ENCODE measurements around the gene TRPM5. TPM values are rescaled to one million over a fixed set of nuclear protein-coding genes. Genes with fewer than 3 reads are reported as not detected.

The TRPM5 gene
- total and polyA plus RNA-seq, 2 experiments from 2014 or later = not detected

DNA sequence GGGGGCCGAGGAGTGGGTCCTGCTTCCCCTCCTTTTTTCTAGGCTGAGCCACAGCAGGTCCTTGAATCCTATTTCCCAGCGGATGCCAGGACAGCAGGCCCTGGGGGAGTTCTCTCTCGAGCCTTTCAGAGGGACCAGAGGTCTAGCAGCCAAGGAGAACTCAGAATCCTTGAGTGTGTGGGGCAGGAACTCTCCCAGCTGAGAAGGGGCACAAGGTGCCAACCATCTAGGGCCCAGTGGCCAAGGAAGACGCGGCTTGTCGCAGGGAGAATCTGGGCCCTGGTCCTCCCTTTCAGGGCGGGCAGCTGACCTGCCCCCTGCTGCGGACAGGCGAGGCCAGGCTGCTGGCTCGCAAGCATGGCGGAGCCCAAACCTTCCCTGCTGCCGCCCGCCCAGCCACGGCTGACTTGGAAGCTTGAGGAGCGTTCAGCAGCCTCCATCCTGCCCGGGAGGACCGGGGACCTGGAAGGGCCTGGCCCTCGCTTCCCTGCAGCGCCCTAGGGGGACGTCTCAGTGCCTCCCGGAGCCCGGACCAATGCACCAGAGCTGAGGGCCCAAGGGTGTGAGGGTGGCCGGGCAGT is 44.7 kb downstream of the TRPM5 start:
- Histone ChIP-seq H3K27ac (ENCODE audit: low read depth) (peak overlapping the region; percentile 89), H3K9me2 (ENCODE audit: insufficient read depth) (no peaks in the 10 kb centered on the region), H3K27me3 (ENCODE audit: insufficient read depth) (no peaks in the 10 kb centered on the region), H2AFZ (no peak overlapping the region), H3F3A (replicated peaks; ENCODE audit: low read depth) (no peaks in the 10 kb centered on the region), H3K36me3 (ENCODE audit: insufficient read depth) (no peaks in the 10 kb centered on the region; the same call in 1 of the 2 replicates), H3K4me3 (peak overlapping the region; percentile 62), H3K4me2 (peak overlapping the region; percentile 84), H4K20me1 (replicated peaks; ENCODE audit: insufficient read depth) (no peaks in the 10 kb centered on the region), H3K79me2 (replicated peaks; ENCODE audit: insufficient read depth) (peaks cover 12% of the 10 kb centered on the region), H3K4me1 (ENCODE audit: insufficient read depth) (peaks cover 6% of the 10 kb centered on the region; the same call in 1 of the 2 replicates)
- DNase-seq (ENCODE audit: low spot score) (peak; percentile 46), ATAC-seq (peak; percentile 16)
- H3K27me3 Mint-ChIP-seq (ENCODE audit: insufficient read depth, low read depth, poor library complexity) = peaks cover 11% of the 10 kb centered on the region
- TF ChIP-seq, protein P1, sequence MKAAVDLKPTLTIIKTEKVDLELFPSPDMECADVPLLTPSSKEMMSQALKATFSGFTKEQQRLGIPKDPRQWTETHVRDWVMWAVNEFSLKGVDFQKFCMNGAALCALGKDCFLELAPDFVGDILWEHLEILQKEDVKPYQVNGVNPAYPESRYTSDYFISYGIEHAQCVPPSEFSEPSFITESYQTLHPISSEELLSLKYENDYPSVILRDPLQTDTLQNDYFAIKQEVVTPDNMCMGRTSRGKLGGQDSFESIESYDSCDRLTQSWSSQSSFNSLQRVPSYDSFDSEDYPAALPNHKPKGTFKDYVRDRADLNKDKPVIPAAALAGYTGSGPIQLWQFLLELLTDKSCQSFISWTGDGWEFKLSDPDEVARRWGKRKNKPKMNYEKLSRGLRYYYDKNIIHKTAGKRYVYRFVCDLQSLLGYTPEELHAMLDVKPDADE (IDR thresholded peaks at IDR 0.05) = no peak
- TF ChIP-seq ZNF331 (CRISPR knock-in tag; IDR thresholded peaks at IDR 0.05; ENCODE audit: low read depth) (no peak), NANOG (IDR thresholded peaks at IDR 0.05; ENCODE audit: borderline replicate concordance) (no peak), EZH2 (IDR thresholded peaks at IDR 0.05; ENCODE audit: low read depth, unreplicated experiment) (no peak)
- peaks cover 19% of the 10 kb centered on the region; the same call in 2 of the 3 replicates for H3K36me3 Mint-ChIP-seq (ENCODE audit: low read depth)
- peak overlapping the region; percentile 70 for H3K27ac Mint-ChIP-seq
- H3K4me3 Mint-ChIP-seq = peak overlapping the region; percentile 89
- H3K4me1 Mint-ChIP-seq = peaks cover 3% of the 10 kb centered on the region; the same call in 2 of the 3 replicates
- no peaks in the 10 kb centered on the region for H3K9me3 Mint-ChIP-seq

DNA sequence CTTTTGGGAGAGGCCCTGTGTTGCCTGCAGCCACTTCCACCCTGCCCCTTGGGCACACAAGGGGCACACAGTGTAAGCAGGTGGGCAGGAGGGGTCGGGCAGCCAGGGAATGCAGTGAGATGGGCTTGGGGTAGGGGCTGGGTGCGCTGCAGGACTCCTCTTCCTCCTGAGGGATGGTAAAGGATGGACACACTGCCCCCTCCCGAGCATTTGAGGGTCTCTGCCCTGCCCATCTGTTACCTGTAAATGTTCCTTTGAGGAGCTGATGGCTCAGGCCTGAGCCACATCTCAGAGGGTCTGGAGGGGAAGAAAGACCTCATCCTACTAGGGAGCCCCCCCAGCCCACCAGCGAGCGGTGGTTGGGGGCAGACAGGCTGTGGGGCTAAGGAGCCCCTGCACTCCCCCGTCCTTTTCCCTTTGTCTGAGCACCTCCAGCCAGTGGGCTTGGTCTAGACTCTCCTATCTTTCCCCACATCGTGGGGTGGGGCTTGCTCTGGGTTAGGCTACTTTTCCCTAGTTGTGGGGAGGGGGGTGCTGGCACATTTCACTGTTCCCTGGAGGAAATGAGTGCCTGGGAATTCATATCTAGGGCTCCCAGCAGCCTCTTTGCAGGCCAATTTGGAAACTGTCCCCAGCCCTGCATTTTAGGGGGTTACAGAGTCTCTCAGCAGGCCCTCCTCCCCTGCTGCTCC is 45.5 kb downstream of the TRPM5 start:
- H3K4me2 ChIP-seq = peak overlapping the region; percentile 84; the same call in 1 of the 2 replicates
- H3K36me3 ChIP-seq (ENCODE audit: insufficient read depth) = no peaks in the 10 kb centered on the region; the same call in 1 of the 2 replicates
- H3K79me2 ChIP-seq (replicated peaks; ENCODE audit: insufficient read depth) = peaks cover 12% of the 10 kb centered on the region
- H2AFZ ChIP-seq = no peak overlapping the region
- Mint-ChIP-seq H3K9me3 (no peaks in the 10 kb centered on the region), H3K27ac (peak overlapping the region; percentile 70), H3K27me3 (ENCODE audit: insufficient read depth, low read depth, poor library complexity) (peaks cover 11% of the 10 kb centered on the region), H3K4me3 (peak overlapping the region; percentile 89), H3K4me1 (peaks cover 3% of the 10 kb centered on the region; the same call in 2 of the 3 replicates), H3K36me3 (ENCODE audit: low read depth) (peaks cover 19% of the 10 kb centered on the region; the same call in 2 of the 3 replicates)
- peak overlapping the region; percentile 62; the same call in 1 of the 2 replicates for H3K4me3 ChIP-seq
- H3K9me2 ChIP-seq (ENCODE audit: insufficient read depth) = no peaks in the 10 kb centered on the region
- DNase-seq (ENCODE audit: low spot score) (no peak), ATAC-seq (no peak)
- no peaks in the 10 kb centered on the region for H3K27me3 ChIP-seq (ENCODE audit: insufficient read depth)
- no peaks in the 10 kb centered on the region for H3F3A ChIP-seq (replicated peaks; ENCODE audit: low read depth)
- no peak for TF ChIP-seq NANOG (IDR thresholded peaks at IDR 0.05; ENCODE audit: borderline replicate concordance)
- no peak for TF ChIP-seq ZNF331 (CRISPR knock-in tag; IDR thresholded peaks at IDR 0.05; ENCODE audit: low read depth)
- TF ChIP-seq, protein P2, sequence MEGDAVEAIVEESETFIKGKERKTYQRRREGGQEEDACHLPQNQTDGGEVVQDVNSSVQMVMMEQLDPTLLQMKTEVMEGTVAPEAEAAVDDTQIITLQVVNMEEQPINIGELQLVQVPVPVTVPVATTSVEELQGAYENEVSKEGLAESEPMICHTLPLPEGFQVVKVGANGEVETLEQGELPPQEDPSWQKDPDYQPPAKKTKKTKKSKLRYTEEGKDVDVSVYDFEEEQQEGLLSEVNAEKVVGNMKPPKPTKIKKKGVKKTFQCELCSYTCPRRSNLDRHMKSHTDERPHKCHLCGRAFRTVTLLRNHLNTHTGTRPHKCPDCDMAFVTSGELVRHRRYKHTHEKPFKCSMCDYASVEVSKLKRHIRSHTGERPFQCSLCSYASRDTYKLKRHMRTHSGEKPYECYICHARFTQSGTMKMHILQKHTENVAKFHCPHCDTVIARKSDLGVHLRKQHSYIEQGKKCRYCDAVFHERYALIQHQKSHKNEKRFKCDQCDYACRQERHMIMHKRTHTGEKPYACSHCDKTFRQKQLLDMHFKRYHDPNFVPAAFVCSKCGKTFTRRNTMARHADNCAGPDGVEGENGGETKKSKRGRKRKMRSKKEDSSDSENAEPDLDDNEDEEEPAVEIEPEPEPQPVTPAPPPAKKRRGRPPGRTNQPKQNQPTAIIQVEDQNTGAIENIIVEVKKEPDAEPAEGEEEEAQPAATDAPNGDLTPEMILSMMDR (conservative IDR thresholded peaks at IDR 0.05; ENCODE audit: low read depth in 2 of 2) = 0 out of 4 replicates have a peak, but pooled peaks of 1 of the 2 experiments have one; percentile 5
- no peak for TF ChIP-seq EZH2phosphoT487 (IDR thresholded peaks at IDR 0.05; ENCODE audit: unreplicated experiment)
- no peaks in the 10 kb centered on the region for H4K20me1 ChIP-seq (replicated peaks; ENCODE audit: insufficient read depth)
- H3K4me1 ChIP-seq (ENCODE audit: insufficient read depth) = peaks cover 6% of the 10 kb centered on the region; the same call in 1 of the 2 replicates
- H3K27ac ChIP-seq (ENCODE audit: low read depth) = peak overlapping the region; percentile 89

Measured in GM23338 (cell line).